IMR-90 (cell line): Measurements from ENCODE around the gene PLXNC1. TPM values are rescaled to one million over a fixed set of nuclear protein-coding genes. Genes with fewer than 3 reads are reported as not detected.
A peak's percentile ranks its signal among the peaks of the same experiment; 100 is the strongest.

Experiments used
- ATAC-seq: fragments of 200-7000 bp; cut with Tn5 transposase; 2 replicates; pipeline ENCODE4 v1.9.1; 2020; ENCODE audit warnings: low read depth, mild to moderate bottlenecking, moderate library complexity
- BruUV-seq: library from RNA; stranded (reverse); fragments of 400-500 nt; replicated peaks from 2 replicates; lab custom pipeline; 2021; lab: Mats Ljungman, UMichigan
- CTCF ChIA-PET: fragments of 300-600 bp; formaldehyde crosslinking; extraction: SDS; loops from one replicate; lab custom pipeline; 2021; ENCODE audit warnings: antibody characterized with exemption; lab: Yijun Ruan, JAX
- POLR2A ChIA-PET: fragments of 300-600 bp; sonication (Branson Sonifier 250); formaldehyde crosslinking; loops from one replicate; lab custom pipeline; 2022; ENCODE audit warnings: antibody characterized with exemption; ENCODE audit not compliant: unreplicated experiment; lab: Charles Lee
- DNase-seq: peaks from one replicate; pipeline ENCODE4 v3.0.0; 2013
- H2AFZ ChIP-seq: replicated peaks from 2 replicates; pipeline ENCODE3; 2013; ENCODE audit warnings: low read length, mild to moderate bottlenecking; ENCODE audit not compliant: poor library complexity
- H2AK5ac ChIP-seq: 2 replicates; pipeline ENCODE4 v1.6.1; 2013; ENCODE audit warnings: low read depth, low read length, inconsistent platforms
- H2AK9ac ChIP-seq: replicated peaks from 2 replicates; pipeline ENCODE3; 2013; ENCODE audit warnings: mild to moderate bottlenecking, low read depth, low read length, moderate library complexity; ENCODE audit not compliant: poor library complexity
- H2BK120ac ChIP-seq: 2 replicates; pipeline ENCODE4 v1.6.1; 2013; ENCODE audit warnings: low read depth, low read length, inconsistent platforms
- H2BK15ac ChIP-seq: 3 replicates; pipeline ENCODE4 v1.6.1; 2013; ENCODE audit warnings: low read depth, low read length, inconsistent platforms
- H2BK20ac ChIP-seq: 2 replicates; pipeline ENCODE4 v1.6.1; 2013; ENCODE audit warnings: low read depth, mild to moderate bottlenecking, inconsistent platforms, low read length, moderate library complexity
- H2BK5ac ChIP-seq: 2 replicates; pipeline ENCODE4 v1.6.1; 2013; ENCODE audit warnings: mild to moderate bottlenecking, low read depth, low read length, inconsistent platforms; ENCODE audit not compliant: poor library complexity, severe bottlenecking
- H3K14ac ChIP-seq: replicated peaks from 2 replicates; pipeline ENCODE4 v1.6.1; 2013; ENCODE audit warnings: low read depth, low read length, inconsistent platforms
- H3K18ac ChIP-seq: 2 replicates; pipeline ENCODE4 v1.6.1; 2013; ENCODE audit warnings: low read depth, low read length, control low read depth
- H3K23ac ChIP-seq: 2 replicates; pipeline ENCODE4 v1.6.1; 2013; ENCODE audit warnings: low read depth, low read length, inconsistent platforms
- H3K27ac ChIP-seq: 2 replicates; pipeline ENCODE4 v1.5.1; 2013; ENCODE audit warnings: mild to moderate bottlenecking, control low read depth, low read length; ENCODE audit not compliant: insufficient read depth
- H3K27me3 ChIP-seq: 2 replicates; pipeline ENCODE4 v1.6.1; 2013; ENCODE audit warnings: low read length; ENCODE audit not compliant: control insufficient read depth, insufficient read depth
- H3K36me3 ChIP-seq: 2 replicates; pipeline ENCODE4 v1.6.1; 2013; ENCODE audit warnings: low read length, mixed read lengths; ENCODE audit not compliant: control insufficient read depth, insufficient read depth
- H3K4ac ChIP-seq: 2 replicates; pipeline ENCODE4 v1.6.1; 2013; ENCODE audit warnings: low read depth, low read length, inconsistent platforms
- H3K4me1 ChIP-seq: 2 replicates; pipeline ENCODE4 v1.6.1; 2013; ENCODE audit warnings: low read length, mixed read lengths; ENCODE audit not compliant: control insufficient read depth, insufficient read depth
- H3K4me2 ChIP-seq: 2 replicates; pipeline ENCODE4 v1.6.1; 2013; ENCODE audit warnings: low read depth, mild to moderate bottlenecking, control low read depth, low read length, moderate library complexity
- H3K4me3 ChIP-seq: 2 replicates; pipeline ENCODE4 v1.5.1; 2013; ENCODE audit warnings: low read depth, mild to moderate bottlenecking, control low read depth, low read length, moderate library complexity; ENCODE audit not compliant: insufficient read depth
- H3K56ac ChIP-seq: 2 replicates; pipeline ENCODE4 v1.6.1; 2013; ENCODE audit warnings: low read length, inconsistent platforms; ENCODE audit not compliant: insufficient read depth; ENCODE audit errors: extremely low read depth
- H3K79me1 ChIP-seq, 2 experiments: 2 replicates each; pipeline ENCODE4 v1.6.1; 2013; ENCODE audit warnings: low read length in 2 of 2, inconsistent platforms in 1 of 2, low read depth in 1 of 2
- H3K9ac ChIP-seq: 2 replicates; pipeline ENCODE4 v1.6.1; 2013; ENCODE audit warnings: low read depth, low read length, control low read depth
- H3K9me1 ChIP-seq: 2 replicates; pipeline ENCODE4 v1.6.1; 2013; ENCODE audit warnings: low read length, inconsistent platforms; ENCODE audit not compliant: insufficient read depth
- H3K9me3 ChIP-seq: 2 replicates; pipeline ENCODE4 v1.6.1; 2013; ENCODE audit warnings: low read length; ENCODE audit not compliant: control insufficient read depth, insufficient read depth
- H4K20me1 ChIP-seq: 2 replicates; pipeline ENCODE4 v1.6.1; 2013; ENCODE audit warnings: low read length, inconsistent platforms; ENCODE audit not compliant: insufficient read depth
- H4K5ac ChIP-seq: 2 replicates; pipeline ENCODE4 v1.6.1; 2013; ENCODE audit warnings: mild to moderate bottlenecking, low read depth, low read length, control low read depth
- H4K8ac ChIP-seq, 2 experiments: 2 replicates each; pipeline ENCODE4 v1.6.1; 2013; ENCODE audit warnings: low read depth in 2 of 2, low read length in 2 of 2, control low read depth in 1 of 2, inconsistent platforms in 1 of 2
- H4K91ac ChIP-seq: 2 replicates; pipeline ENCODE4 v1.6.1; 2013; ENCODE audit warnings: low read depth, low read length, inconsistent platforms; ENCODE audit not compliant: insufficient read depth
- BHLHE40 ChIP-seq: fragments of 150-350 bp; IDR thresholded peaks from 2 replicates; pipeline ENCODE4 v1.6.1; 2016; ENCODE audit warnings: mild to moderate bottlenecking, low read depth, low read length
- CEBPB ChIP-seq: IDR thresholded peaks from 2 replicates; pipeline ENCODE4 v1.6.1; 2012; ENCODE audit warnings: low read depth, low read length, improper control_type of control experiment
- CHD1 ChIP-seq: IDR thresholded peaks from 2 replicates; pipeline ENCODE4 v1.6.1; 2012; ENCODE audit warnings: low read depth, low read length, improper control_type of control experiment
- CTCF ChIP-seq: conservative IDR thresholded peaks from 2 replicates; pipeline ENCODE4 v1.5.1; 2012; ENCODE audit warnings: mild to moderate bottlenecking, low read depth, low read length, improper control_type of control experiment
- ELK1 ChIP-seq: fragments of 150-350 bp; IDR thresholded peaks from 2 replicates; pipeline ENCODE4 v1.6.1; 2016; ENCODE audit warnings: low read depth, mild to moderate bottlenecking, low read length, moderate library complexity, borderline replicate concordance
- FOS ChIP-seq: fragments of 150-350 bp; IDR thresholded peaks from 2 replicates; pipeline ENCODE4 v1.6.1; 2016; ENCODE audit warnings: low read depth, low read length
- MAFK ChIP-seq: IDR thresholded peaks from 2 replicates; pipeline ENCODE4 v1.6.1; 2012; ENCODE audit warnings: low read depth, low read length, improper control_type of control experiment
- MAZ ChIP-seq: IDR thresholded peaks from 2 replicates; pipeline ENCODE4 v1.6.1; 2012; ENCODE audit warnings: low read depth, mild to moderate bottlenecking, low read length, improper control_type of control experiment, moderate library complexity, borderline replicate concordance
- MXI1 ChIP-seq: IDR thresholded peaks from 2 replicates; pipeline ENCODE4 v1.6.1; 2012; ENCODE audit warnings: low read depth, mild to moderate bottlenecking, low read length, moderate library complexity, borderline replicate concordance
- NFE2L2 ChIP-seq: fragments of 150-350 bp; IDR thresholded peaks from 2 replicates; pipeline ENCODE4 v1.6.1; 2016; ENCODE audit warnings: low read depth, mild to moderate bottlenecking, low read length
- RAD21 ChIP-seq: IDR thresholded peaks from 2 replicates; pipeline ENCODE4 v1.6.1; 2012; ENCODE audit warnings: low read length, improper control_type of control experiment
- RCOR1 ChIP-seq: IDR thresholded peaks from 2 replicates; pipeline ENCODE4 v1.6.1; 2012; ENCODE audit warnings: mild to moderate bottlenecking, low read length, improper control_type of control experiment; ENCODE audit not compliant: insufficient replicate concordance
- RFX5 ChIP-seq: IDR thresholded peaks from 2 replicates; pipeline ENCODE4 v1.8.0; 2012; ENCODE audit warnings: low read depth, mild to moderate bottlenecking, low read length, moderate library complexity
- SMC3 ChIP-seq: fragments of 150-350 bp; IDR thresholded peaks from 2 replicates; pipeline ENCODE4 v1.6.1; 2016; ENCODE audit warnings: low read depth, mild to moderate bottlenecking, antibody characterized with exemption, low read length, moderate library complexity
- USF2 ChIP-seq: fragments of 150-350 bp; IDR thresholded peaks from 2 replicates; pipeline ENCODE4 v1.6.1; 2017; ENCODE audit warnings: mild to moderate bottlenecking, antibody characterized with exemption, low read length, low read depth
- WGBS, 2 experiments: methylation state at CpG; one replicate each; pipeline versions ENCODE4 v1.1.5 to v1.1.7; 2013; ENCODE audit warnings: missing lambda C conversion rate in 2 of 2; ENCODE audit not compliant: insufficient read length in 1 of 2; ENCODE audit errors: extremely low coverage in 2 of 2; 5-methylcytosine and 5-hydroxymethylcytosine counted together
- dilution Hi-C: fragments of 300-500 bp; cut with HindIII; formaldehyde crosslinking; loops from one replicate; pipeline ENCODE4 v1.14.3; 2018; ENCODE audit warnings: low sequenced_read_pairs; ENCODE audit not compliant: unreplicated experiment
- in situ Hi-C: fragments of 300-500 bp; cut with MboI; formaldehyde crosslinking; loops from 3 replicates; pipeline ENCODE4 v1.14.3; 2019; ENCODE audit warnings: low sequenced_read_pairs, inconsistent platforms, mixed read lengths
- intact Hi-C: fragments of 100-400 bp; cut with micrococcal nuclease; formaldehyde crosslinking; loops from 2 replicates; pipeline ENCODE4 v1.10.0; 2022
- polyA plus RNA-seq, 3 experiments: library from polyadenylated mRNA; depleted of rRNA; stranded (reverse); fragments of >200 nt; gene quantifications; 2 replicates each; pipeline ENCODE4 v1.2.3, GENCODE V29; 2012; ENCODE audit warnings: low replicate concordance in 1 of 3
- total RNA-seq: library from RNA; depleted of rRNA; stranded (reverse); fragments of >200 nt; gene quantifications from 2 replicates; pipeline ENCODE4 v1.2.3, GENCODE V29; 2012

The PLXNC1 gene
- total and polyA plus RNA-seq, 2 of the 4 experiments (the other 2 are of a cell fraction), result 1.0 to 1.6 TPM

- intact Hi-C loops (loop anchor here (5.0 kb wide), 1 partner anchor 94 kb away; no protein-coding TSS in a partner anchor), in situ Hi-C loops (no loop called here), dilution Hi-C loops (no loop called here)
- Histone ChIP-seq H3K14ac (no peak overlapping the region), H2BK120ac (peak overlapping the region; percentile 34; the same call in 1 of the 2 replicates), H3K56ac (no peak overlapping the region), H3K9me3 (peaks cover 2% of the 10 kb centered on the region), H2BK20ac (peak overlapping the region; percentile 59; the same call in 1 of the 2 replicates), H3K9ac (no peak overlapping the region), H4K5ac (no peak overlapping the region), H2AK9ac (no peak overlapping the region), H2AFZ (no peak overlapping the region), H4K91ac (peak overlapping the region; percentile 2; the same call in 1 of the 2 replicates), H2BK5ac (peak overlapping the region; percentile 76), H3K4me2 (peak overlapping the region; percentile 32; the same call in 1 of the 2 replicates), H3K23ac (peak overlapping the region; percentile 19; the same call in 1 of the 2 replicates), H3K4me3 (no peak overlapping the region), H2BK15ac (peak overlapping the region; percentile 11; the same call in 1 of the 3 replicates), H3K4ac (peak overlapping the region; percentile 11; the same call in 1 of the 2 replicates), H3K27ac (no peak overlapping the region; the same call in 1 of the 2 replicates), H3K36me3 (no peaks in the 10 kb centered on the region), H3K4me1 (peaks cover 22% of the 10 kb centered on the region), H3K9me1 (peaks cover 6% of the 10 kb centered on the region; the same call in 1 of the 2 replicates), H2AK5ac (no peak overlapping the region), H4K20me1 (no peaks in the 10 kb centered on the region), H3K27me3 (peaks cover 12% of the 10 kb centered on the region), H4K8ac (peak overlapping the region in 1 of 2 experiments; percentile 32; a peak in 1 of 4 replicates), H3K79me1 (no peaks in the 10 kb centered on the region), H3K18ac (no peak overlapping the region)
- DNase-seq, result peak; percentile 99
- no TSS peak for BruUV-seq
- peak; percentile 93 for ATAC-seq
- WGBS, 2 experiments, result no CpG with 5 or more reads among the region's 9 CpGs
- ChIA-PET CTCF (no interaction called here), POLR2A (interaction anchor here (1.3 kb wide), 1 partner anchor 89 kb away, joined by 4 read pairs; no protein-coding TSS in a partner anchor)
- peak; percentile 88 for TF ChIP-seq USF2
- TF ChIP-seq MAZ, result peak; percentile 37; the same call in 1 of the 2 replicates
- TF ChIP-seq CHD1, result no peak
- TF ChIP-seq ELK1, result no peak
- peak; percentile 78 for TF ChIP-seq MAFK
- no peak for TF ChIP-seq CTCF
- peak; percentile 76; the same call in 1 of the 2 replicates for TF ChIP-seq NFE2L2
- TF ChIP-seq RCOR1, result peak; percentile 86
- TF ChIP-seq FOS, result peak; percentile 84
- TF ChIP-seq CEBPB, result peak; percentile 100
- TF ChIP-seq BHLHE40, result peak; percentile 99
- no peak for TF ChIP-seq RFX5
- 0 out of 2 replicates have a peak, but pooled peaks have one; percentile 43 for TF ChIP-seq MXI1
- no peak for TF ChIP-seq SMC3
- no peak for TF ChIP-seq RAD21
Observed at GRCh38 chr12:94172973-94173372, 24.6 kb downstream of the PLXNC1 start.
